Right lobe of liver (tissue), 4 donors: ENCODE data around the gene GDPD5.

Experiments
- POLR2A ChIP-seq: fragments of 450-650 bp; IDR thresholded peaks from one replicate; pipeline ENCODE4 v1.6.1; 2017; ENCODE audit warnings: antibody characterized with exemption, mild to moderate bottlenecking
- TF ChIP-seq, protein P1 (sequence below), 4 donors: fragments of 200-600 bp in 3 of 4; fragments of 450-650 bp in 1 of 4; IDR thresholded peaks; one replicate each; pipeline versions ENCODE4 v1.5.1 to v1.8.0; 2016 to 2022; ENCODE audit warnings: antibody characterized with exemption in 4 of 4, mild to moderate bottlenecking in 2 of 4
- donor health status: DM: no; HTN: no; CAD: no.
- donor health status: DM: no; HTN: no; CAD: no.
- donor health status: DM: no; HTN: yes; CAD: no.

DNA sequence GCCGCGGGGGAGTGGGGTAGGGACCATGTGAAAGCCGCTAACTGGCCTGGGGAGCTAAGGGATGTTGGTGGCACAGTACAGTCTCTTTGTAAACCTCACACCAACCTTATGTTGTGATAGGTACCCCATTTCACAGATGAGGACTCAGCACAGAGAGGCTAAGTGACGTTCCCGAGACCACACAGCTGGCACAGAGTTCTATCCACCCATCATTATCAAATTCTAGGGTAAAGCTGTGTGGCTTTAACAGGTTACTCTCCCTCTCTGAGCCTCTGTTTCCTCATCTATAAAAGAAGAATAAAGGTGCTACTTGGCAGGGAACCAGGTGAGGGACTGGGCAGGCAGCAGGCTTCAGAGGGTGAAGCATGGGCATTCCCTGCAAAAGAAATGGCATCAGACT, 1.4 kb upstream of the GDPD5 start:
- TF ChIP-seq, protein P1, sequence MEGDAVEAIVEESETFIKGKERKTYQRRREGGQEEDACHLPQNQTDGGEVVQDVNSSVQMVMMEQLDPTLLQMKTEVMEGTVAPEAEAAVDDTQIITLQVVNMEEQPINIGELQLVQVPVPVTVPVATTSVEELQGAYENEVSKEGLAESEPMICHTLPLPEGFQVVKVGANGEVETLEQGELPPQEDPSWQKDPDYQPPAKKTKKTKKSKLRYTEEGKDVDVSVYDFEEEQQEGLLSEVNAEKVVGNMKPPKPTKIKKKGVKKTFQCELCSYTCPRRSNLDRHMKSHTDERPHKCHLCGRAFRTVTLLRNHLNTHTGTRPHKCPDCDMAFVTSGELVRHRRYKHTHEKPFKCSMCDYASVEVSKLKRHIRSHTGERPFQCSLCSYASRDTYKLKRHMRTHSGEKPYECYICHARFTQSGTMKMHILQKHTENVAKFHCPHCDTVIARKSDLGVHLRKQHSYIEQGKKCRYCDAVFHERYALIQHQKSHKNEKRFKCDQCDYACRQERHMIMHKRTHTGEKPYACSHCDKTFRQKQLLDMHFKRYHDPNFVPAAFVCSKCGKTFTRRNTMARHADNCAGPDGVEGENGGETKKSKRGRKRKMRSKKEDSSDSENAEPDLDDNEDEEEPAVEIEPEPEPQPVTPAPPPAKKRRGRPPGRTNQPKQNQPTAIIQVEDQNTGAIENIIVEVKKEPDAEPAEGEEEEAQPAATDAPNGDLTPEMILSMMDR (IDR thresholded peaks at IDR 0.05) = no peak
- no peak for TF ChIP-seq POLR2A
